Astrocyte of the cerebellum (primary cell): Measurements from ENCODE around the gene CLASP2.

Experiments used
- DNase-seq: peaks from one replicate; pipeline ENCODE4 v3.0.0-alpha.2; 2011; ENCODE audit warnings: low read depth
- H3K4me3 ChIP-seq: 2 replicates; pipeline ENCODE4 v1.5.1; 2011; ENCODE audit warnings: mild to moderate bottlenecking, low read depth, low read length, moderate library complexity
- CTCF ChIP-seq: IDR thresholded peaks from 2 replicates; pipeline ENCODE4 v1.5.1; 2012; ENCODE audit warnings: low read length, low read depth, moderate library complexity, mild to moderate bottlenecking; ENCODE audit errors: missing control alignments
- in situ Hi-C: cut with HindIII; loops from 2 replicates; pipeline ENCODE4 v1.10.0; 2017; ENCODE audit warnings: low sequenced_read_pairs

CLASP2 gene

GRCh38 chr3:33722191-33722590 is 4.1 kb upstream of the CLASP2 start:
- no peak for TF ChIP-seq CTCF
- H3K4me3 ChIP-seq: no peak overlapping the region
- DNase-seq: no peak
- in situ Hi-C loops: no loop called here

- in situ Hi-C loops: no loop called here
These were observed 497 bp upstream of the CLASP2 start for GRCh38 chr3:33718595-33718907.

GRCh38 chr3:33717616-33717865 is 513 bp downstream of the CLASP2 start:
- in situ Hi-C loops: no loop called here
- TF ChIP-seq CTCF: no peak
- H3K4me3 ChIP-seq: peak overlapping the region; percentile 64
- DNase-seq: peak; percentile 11

More at GRCh38 chr3:33718595-33718907, 497 bp upstream of the CLASP2 start:
- TF ChIP-seq CTCF: no peak
- peak overlapping the region; percentile 64 for H3K4me3 ChIP-seq
- DNase-seq: no peak

GRCh38 chr3:33716227-33716626 is 1.8 kb downstream of the CLASP2 start:
- in situ Hi-C loops: no loop called here
- no peak for TF ChIP-seq CTCF
- DNase-seq: no peak
- peak overlapping the region; percentile 64 for H3K4me3 ChIP-seq

GRCh38 chr3:33711100-33711499 is 7.0 kb downstream of the CLASP2 start:
- TF ChIP-seq CTCF: no peak
- in situ Hi-C loops: no loop called here
- no peak overlapping the region for H3K4me3 ChIP-seq
- no peak for DNase-seq

- H3K4me3 ChIP-seq: no peak overlapping the region
- no peak for TF ChIP-seq CTCF
- in situ Hi-C loops: no loop called here
- no peak for DNase-seq
These were observed 12.0 kb downstream of the CLASP2 start for GRCh38 chr3:33706056-33706455.

- in situ Hi-C loops: no loop called here
- no peak for DNase-seq
- H3K4me3 ChIP-seq: no peak overlapping the region
- TF ChIP-seq CTCF: no peak
These were observed 13.2 kb downstream of the CLASP2 start for GRCh38 chr3:33704891-33705290.
